Effector CD4-positive, alpha-beta T cell (primary cell): Measurements from ENCODE around the gene IGSF5.
"Not testable (repeated sequence)": the region's sequence is repeated elsewhere in the genome, so short reads cannot be mapped to it uniquely, and the experiment has no call there.

Source experiments
- DNase-seq: peaks from one replicate; pipeline ENCODE4 v3.0.0-alpha.2; 2020

Gene IGSF5

GRCh38 chr21:39739531-39739930 is 5.5 kb upstream of the IGSF5 start:
- DNase-seq = not testable (repeated sequence)

- DNase-seq = not testable (repeated sequence)
Measured at GRCh38 chr21:39742561-39742960, 2.4 kb upstream of the IGSF5 start.

GRCh38 chr21:39745332-39745731 is 349 bp downstream of the IGSF5 start:
- DNase-seq = not testable (repeated sequence)

- DNase-seq = no peak
Measured at GRCh38 chr21:39750670-39751069, 5.7 kb downstream of the IGSF5 start.

- no peak for DNase-seq
Measured at GRCh38 chr21:39754811-39755210, 9.8 kb downstream of the IGSF5 start.

GRCh38 chr21:39756285-39756684 is 11.3 kb downstream of the IGSF5 start:
- DNase-seq = no peak

GRCh38 chr21:39763272-39763970 is 18.4 kb downstream of the IGSF5 start:
- DNase-seq = no peak

- DNase-seq = no peak
Measured at GRCh38 chr21:39774227-39774626, 29.2 kb downstream of the IGSF5 start.

GRCh38 chr21:39775816-39776215 is 30.8 kb downstream of the IGSF5 start:
- DNase-seq = no peak

GRCh38 chr21:39776589-39776988 is 31.6 kb downstream of the IGSF5 start:
- DNase-seq = no peak

GRCh38 chr21:39781331-39781730 is 36.3 kb downstream of the IGSF5 start:
- no peak for DNase-seq

GRCh38 chr21:39788383-39788782 is 43.4 kb downstream of the IGSF5 start:
- DNase-seq = no peak

GRCh38 chr21:39796466-39796865 is 51.5 kb downstream of the IGSF5 start:
- DNase-seq = no peak

- no peak for DNase-seq
Measured at GRCh38 chr21:39799178-39799577, 54.2 kb downstream of the IGSF5 start.

- DNase-seq = no peak
Measured at GRCh38 chr21:39800311-39800710, 55.3 kb downstream of the IGSF5 start.

GRCh38 chr21:39802217-39802616 is 57.2 kb downstream of the IGSF5 start:
- no peak for DNase-seq

- DNase-seq = no peak
Measured at GRCh38 chr21:39803393-39803792, 58.4 kb downstream of the IGSF5 start.

GRCh38 chr21:39804240-39804639 is 59.3 kb downstream of the IGSF5 start:
- no peak for DNase-seq

GRCh38 chr21:39805983-39806382 is 61.0 kb downstream of the IGSF5 start:
- DNase-seq = no peak

GRCh38 chr21:39807738-39808137 is 62.8 kb downstream of the IGSF5 start:
- DNase-seq = no peak

GRCh38 chr21:39809936-39810335 is 65.0 kb downstream of the IGSF5 start:
- DNase-seq = no peak

GRCh38 chr21:39812983-39813382 is 68.0 kb downstream of the IGSF5 start:
- no peak for DNase-seq

GRCh38 chr21:39818557-39818956 is 73.6 kb downstream of the IGSF5 start:
- no peak for DNase-seq

- DNase-seq = no peak
Measured at GRCh38 chr21:39822042-39822441, 77.1 kb downstream of the IGSF5 start.

GRCh38 chr21:39825250-39825649 is 80.3 kb downstream of the IGSF5 start:
- DNase-seq = no peak
